Panc1 (cell line): ENCODE data around the gene BHLHA15. TPM values are rescaled to one million over a fixed set of nuclear protein-coding genes. Genes with fewer than 3 reads are reported as not detected.

ENCODE experiments used
- ATAC-seq: fragments of 200-7000 bp; cut with Tn5 transposase; 2 replicates; pipeline ENCODE4 v1.9.1; 2020; ENCODE audit warnings: mild to moderate bottlenecking, moderate library complexity
- Bru-seq: library from RNA; stranded (reverse); fragments of 400-500 nt; gene quantifications from one replicate; lab custom pipeline; 2021; lab: Mats Ljungman, UMichigan
- BruChase-seq, 2 experiments: library from RNA; stranded (reverse); fragments of 400-500 nt; gene quantifications; one replicate each; lab custom pipeline; 2021; lab: Mats Ljungman, UMichigan
- BruUV-seq: library from RNA; stranded (reverse); fragments of 400-500 nt; replicated peaks from 2 replicates; lab custom pipeline; 2021; lab: Mats Ljungman, UMichigan
- CTCF ChIA-PET: fragments of 300-600 bp; sonication (Branson Sonifier 250); formaldehyde crosslinking; loops from one replicate; lab custom pipeline; 2022; ENCODE audit warnings: antibody characterized with exemption; lab: Charles Lee
- POLR2A ChIA-PET: fragments of 300-600 bp; sonication (Branson Sonifier 250); formaldehyde crosslinking; loops from one replicate; lab custom pipeline; 2022; ENCODE audit warnings: antibody characterized with exemption; lab: Charles Lee
- DNase-seq: peaks from one replicate; pipeline ENCODE4 v3.0.0-alpha.2; 2010; ENCODE audit warnings: low read depth, low spot score
- H3K27ac ChIP-seq: 2 replicates; pipeline ENCODE4 v1.5.1; 2011; ENCODE audit warnings: mild to moderate bottlenecking, low read length, inconsistent platforms
- H3K27me3 ChIP-seq: fragments of 200-500 bp; sonication (Bioruptor generic); 2 replicates; pipeline ENCODE4 v1.6.0; 2014; ENCODE audit warnings: low read length, inconsistent platforms; ENCODE audit not compliant: control insufficient read depth, insufficient read depth
- H3K36me3 ChIP-seq: fragments of 200-500 bp; sonication (Bioruptor generic); 2 replicates; pipeline ENCODE4 v1.5.1; 2014; ENCODE audit warnings: inconsistent platforms, mild to moderate bottlenecking, low read length, moderate library complexity; ENCODE audit not compliant: control insufficient read depth, insufficient read depth
- H3K4me1 ChIP-seq: 2 replicates; pipeline ENCODE4 v1.5.1; 2011; ENCODE audit warnings: inconsistent platforms, mild to moderate bottlenecking, low read length, moderate library complexity; ENCODE audit not compliant: control insufficient read depth, insufficient read depth
- H3K4me3 ChIP-seq, 2 experiments: 2 replicates each; pipeline ENCODE4 v1.5.1; 2011 to 2012; ENCODE audit warnings: low read depth in 2 of 2, low read length in 2 of 2, mild to moderate bottlenecking in 2 of 2, inconsistent platforms in 1 of 2, moderate library complexity in 1 of 2
- H3K9me3 ChIP-seq: fragments of 200-500 bp; sonication (Bioruptor generic); 2 replicates; pipeline ENCODE4 v1.5.1; 2014; ENCODE audit warnings: low read depth, mild to moderate bottlenecking, inconsistent platforms, low read length, moderate library complexity; ENCODE audit not compliant: control insufficient read depth, insufficient read depth
- CTCF ChIP-seq: fragments of 450-650 bp; IDR thresholded peaks from 2 replicates; pipeline ENCODE4 v1.5.1; 2017; ENCODE audit warnings: mild to moderate bottlenecking
- POLR2AphosphoS5 ChIP-seq: IDR thresholded peaks from 2 replicates; pipeline ENCODE4 v1.6.1; 2012; ENCODE audit warnings: mild to moderate bottlenecking, low read depth, low read length, moderate library complexity
- REST ChIP-seq, 2 experiments: IDR thresholded peaks; 2 replicates each; pipeline ENCODE4 v1.6.1; 2011 to 2012; ENCODE audit warnings: low read depth in 2 of 2, control low read depth in 1 of 2, low read length in 1 of 2, mild to moderate bottlenecking in 1 of 2, moderate library complexity in 1 of 2; ENCODE audit not compliant: insufficient read depth in 1 of 2
- SIN3A ChIP-seq: IDR thresholded peaks from 2 replicates; pipeline ENCODE4 v1.6.1; 2012; ENCODE audit warnings: low read depth, mild to moderate bottlenecking, low read length, moderate library complexity, borderline replicate concordance; ENCODE audit not compliant: insufficient read depth
- TCF7L2 ChIP-seq: IDR thresholded peaks from 2 replicates; pipeline ENCODE4 v1.6.1; 2011; ENCODE audit warnings: mild to moderate bottlenecking, low read depth, low read length, inconsistent platforms
- in situ Hi-C: cut with HindIII; loops from 2 replicates; pipeline ENCODE4 v1.10.0; 2016; ENCODE audit warnings: low sequenced_read_pairs, low pct_unique_long_range_greater_than_20kb
- intact Hi-C: fragments of 100-400 bp; cut with micrococcal nuclease; formaldehyde crosslinking; loops from one replicate; pipeline ENCODE4 v1.10.0; 2022; ENCODE audit not compliant: unreplicated experiment
- long read RNA-seq: library from polyadenylated mRNA; unstranded; transcript quantifications from one replicate; pipeline ENCODE4 v2.0.0, GENCODE V29; 2021; ENCODE audit not compliant: unreplicated experiment
- polyA plus RNA-seq: library from polyadenylated mRNA; unstranded; fragments of >200 nt; gene quantifications from one replicate; pipeline ENCODE4 v1.2.1, GENCODE V29; 2012; ENCODE audit warnings: missing spikeins; ENCODE audit not compliant: insufficient read length
- total RNA-seq: library from RNA; stranded (reverse); gene quantifications from one replicate; pipeline ENCODE4 v1.2.1, GENCODE V29; 2021; ENCODE audit not compliant: unreplicated experiment

The BHLHA15 gene
- 0.26 TPM for total RNA-seq
- 1.5 TPM for polyA plus RNA-seq
- Bru-seq, nascent RNA, result not detected
- percentile 22 among the genes with signal in this experiment for BruChase-seq, experiment 1, labeled RNA remaining after a 2-hour chase
- percentile 22 among the genes with signal in this experiment for BruChase-seq, experiment 2, labeled RNA remaining after a 6-hour chase
- long read RNA-seq, partial matches to known transcripts, result 0 of 1 reads
- long read RNA-seq, other reads (novel, unspliced or antisense), result 0 of 1 reads

- TF ChIP-seq REST (IDR thresholded peaks at IDR 0.05; ENCODE audit: insufficient read depth in 1 of 2, low read depth in 2 of 2, low read length in 1 of 2) (no peak), TCF7L2 (no peak), CTCF (no peak), POLR2AphosphoS5 (no peak), SIN3A (no peak)
Observed at GRCh38 chr7:98211221-98211675, at the start of gene BHLHA15. BHLHA15 (plus strand) TSS chr7:98211439; CDS start chr7:98212310, 871 bp downstream.

GRCh38 chr7:98162758-98163157 is 48.5 kb upstream of the BHLHA15 start:
- Histone ChIP-seq H3K4me1 (peaks cover 4% of the 10 kb centered on the region), H3K27ac (no peak overlapping the region), H3K36me3 (peaks cover 4% of the 10 kb centered on the region; the same call in 1 of the 2 replicates), H3K9me3 (no peaks in the 10 kb centered on the region), H3K27me3 (no peaks in the 10 kb centered on the region), H3K4me3 (no peak overlapping the region)
- TF ChIP-seq SIN3A (no peak), REST (IDR thresholded peaks at IDR 0.05; ENCODE audit: insufficient read depth in 1 of 2, low read depth in 2 of 2, low read length in 1 of 2) (no peak), POLR2AphosphoS5 (no peak), CTCF (no peak), TCF7L2 (no peak)
- DNase-seq (no peak), ATAC-seq (no peak)
- intact Hi-C loops (no loop called here), in situ Hi-C loops (no loop called here)
- BruUV-seq, result no TSS peak
- ChIA-PET CTCF (interaction anchor here (2.0 kb wide), 1 partner anchor 141 kb away, joined by 4 read pairs; no protein-coding TSS in a partner anchor), POLR2A (interaction anchor here (0.6 kb wide), 1 partner anchor 124 kb away, joined by 3 read pairs; no protein-coding TSS in a partner anchor)

More at GRCh38 chr7:98211221-98211675, at the start of gene BHLHA15:
- no TSS peak for BruUV-seq
- Histone ChIP-seq H3K9me3 (no peaks in the 10 kb centered on the region), H3K36me3 (no peaks in the 10 kb centered on the region), H3K4me1 (no peaks in the 10 kb centered on the region), H3K4me3 (peak within 1 kb of the TSS; percentile 32 to 36), H3K27ac (no peak within 1 kb of the TSS), H3K27me3 (no peaks in the 10 kb centered on the region)
- intact Hi-C loops (no loop called here), in situ Hi-C loops (no loop called here)
- DNase-seq (no peak), ATAC-seq (peak; percentile 53)
- CTCF ChIA-PET, result no interaction called here
- POLR2A ChIA-PET, result no interaction called here
